Endodermal cell (in vitro differentiated cells): ENCODE measurements around the gene ACVR1. TPM values are rescaled to one million over a fixed set of nuclear protein-coding genes. Genes with fewer than 3 reads are reported as not detected.

Experiments used
- DNase-seq: peaks from one replicate; pipeline ENCODE4 v3.0.0-alpha.2; 2017
- H3K27ac ChIP-seq: 2 replicates; pipeline ENCODE4 v1.5.1; 2013; ENCODE audit warnings: mild to moderate bottlenecking, low read depth, low read length, moderate library complexity
- H3K27me3 ChIP-seq: 2 replicates; pipeline ENCODE4 v1.6.1; 2013; ENCODE audit warnings: mild to moderate bottlenecking, low read length, moderate library complexity; ENCODE audit not compliant: insufficient read depth, control insufficient read depth, poor library complexity, severe bottlenecking
- H3K36me3 ChIP-seq: 2 replicates; pipeline ENCODE4 v1.7.0; 2013; ENCODE audit warnings: mild to moderate bottlenecking, low read length, moderate library complexity; ENCODE audit not compliant: control insufficient read depth, insufficient read depth
- H3K4me1 ChIP-seq: one replicate; pipeline ENCODE4 v1.7.0; 2013; ENCODE audit warnings: low read length; ENCODE audit not compliant: control insufficient read depth, insufficient read depth
- H3K4me3 ChIP-seq: 2 replicates; pipeline ENCODE4 v1.5.1; 2013; ENCODE audit warnings: mild to moderate bottlenecking, low read length, moderate library complexity
- H3K9ac ChIP-seq: 2 replicates; pipeline ENCODE4 v1.6.1; 2013; ENCODE audit warnings: mild to moderate bottlenecking, low read length, moderate library complexity; ENCODE audit not compliant: poor library complexity, severe bottlenecking; ENCODE audit errors: extremely low read depth
- H3K9me3 ChIP-seq: 2 replicates; pipeline ENCODE4 v1.6.1; 2013; ENCODE audit warnings: mild to moderate bottlenecking, low read length, moderate library complexity; ENCODE audit not compliant: control insufficient read depth
- H3K27ac Mint-ChIP-seq: 2 replicates; pipeline ENCODE4 v1.8.0; 2020; ENCODE audit warnings: mixed read lengths
- H3K27me3 Mint-ChIP-seq: 2 replicates; pipeline ENCODE4 v1.8.0; 2021; ENCODE audit warnings: mild to moderate bottlenecking, mixed read lengths; ENCODE audit not compliant: insufficient read depth
- H3K36me3 Mint-ChIP-seq: 2 replicates; pipeline ENCODE4 v1.8.0; 2020; ENCODE audit warnings: low read depth, mixed read lengths
- H3K4me1 Mint-ChIP-seq: 2 replicates; pipeline ENCODE4 v1.8.0; 2020; ENCODE audit warnings: mixed read lengths
- H3K4me3 Mint-ChIP-seq: 2 replicates; pipeline ENCODE4 v1.8.0; 2020; ENCODE audit warnings: mild to moderate bottlenecking, moderate library complexity, mixed read lengths
- H3K9me3 Mint-ChIP-seq: 2 replicates; pipeline ENCODE4 v1.8.0; 2020; ENCODE audit warnings: mild to moderate bottlenecking, mixed read lengths
- CTCF ChIP-seq: fragments of 200-600 bp; sonication (generic); conservative IDR thresholded peaks from 2 replicates; pipeline ENCODE4 v1.5.0; 2021; ENCODE audit warnings: antibody characterized with exemption, mild to moderate bottlenecking
- WGBS, 2 experiments: methylation state at CpG; one replicate each; pipeline versions ENCODE4 v1.1.5 to v1.1.7; 2013; ENCODE audit warnings: missing lambda C conversion rate in 2 of 2, mixed read lengths in 1 of 2; ENCODE audit not compliant: insufficient coverage in 1 of 2, insufficient read length in 1 of 2; 5-methylcytosine and 5-hydroxymethylcytosine counted together
- total RNA-seq, 2 donors: library from RNA; stranded (reverse); fragmentation: NEBNext Ultra II Directional in 1 of 2; extraction: Animal tissue kit (Norgen Biotek cat#: 25700) in 1 of 2; gene quantifications; 2 replicates in 1 of 2; 3 replicates in 1 of 2; pipeline ENCODE4 v1.2.1, GENCODE V29; 2021

Gene ACVR1
- total RNA-seq, 2 donors from 2014 or later, result 21.1 to 26.9 TPM

GRCh38 chr2:157911246-157911645, 35.1 kb upstream of the ACVR1 start:
- Mint-ChIP-seq H3K36me3 (no peaks in the 10 kb centered on the region), H3K9me3 (no peaks in the 10 kb centered on the region), H3K4me3 (no peak overlapping the region), H3K27me3 (no peaks in the 10 kb centered on the region), H3K4me1 (peaks cover 13% of the 10 kb centered on the region), H3K27ac (no peak overlapping the region)
- no peaks in the 10 kb centered on the region for H3K27me3 ChIP-seq
- H3K9me3 ChIP-seq, result no peaks in the 10 kb centered on the region
- no peaks in the 10 kb centered on the region for H3K36me3 ChIP-seq
- H3K4me3 ChIP-seq, result no peak overlapping the region
- H3K9ac ChIP-seq, result no peak overlapping the region
- H3K27ac ChIP-seq, result no peak overlapping the region
- DNase-seq, result no peak
- no peak for TF ChIP-seq CTCF
- peaks cover under 1% of the 10 kb centered on the region for H3K4me1 ChIP-seq

- Histone ChIP-seq H3K9ac (no peak overlapping the region), H3K9me3 (no peaks in the 10 kb centered on the region), H3K27ac (no peak overlapping the region), H3K4me1 (peaks cover 3% of the 10 kb centered on the region), H3K4me3 (no peak overlapping the region), H3K27me3 (no peaks in the 10 kb centered on the region), H3K36me3 (no peaks in the 10 kb centered on the region)
- H3K27ac Mint-ChIP-seq, result no peak overlapping the region
- peak; percentile 51 for TF ChIP-seq CTCF
- H3K36me3 Mint-ChIP-seq, result no peaks in the 10 kb centered on the region
- WGBS, 2 experiments, result 92 to 96% methylated on average over 4 of the region's 4 CpGs
- no peak overlapping the region for H3K4me3 Mint-ChIP-seq
- no peaks in the 10 kb centered on the region for H3K9me3 Mint-ChIP-seq
- H3K4me1 Mint-ChIP-seq, result peaks cover 6% of the 10 kb centered on the region
- peaks cover 4% of the 10 kb centered on the region for H3K27me3 Mint-ChIP-seq
- DNase-seq, result no peak
These were observed 29.0 kb upstream of the ACVR1 start for GRCh38 chr2:157905092-157905491.

GRCh38 chr2:157903626-157904025, 27.5 kb upstream of the ACVR1 start:
- H3K9me3 ChIP-seq, result no peaks in the 10 kb centered on the region
- Mint-ChIP-seq H3K4me3 (no peak overlapping the region), H3K4me1 (peaks cover 6% of the 10 kb centered on the region), H3K9me3 (no peaks in the 10 kb centered on the region), H3K27me3 (peaks cover 6% of the 10 kb centered on the region), H3K27ac (no peak overlapping the region), H3K36me3 (no peaks in the 10 kb centered on the region)
- no peaks in the 10 kb centered on the region for H3K36me3 ChIP-seq
- no peak overlapping the region for H3K27ac ChIP-seq
- no peaks in the 10 kb centered on the region for H3K27me3 ChIP-seq
- H3K4me1 ChIP-seq, result peaks cover 3% of the 10 kb centered on the region
- H3K9ac ChIP-seq, result no peak overlapping the region
- no peak for DNase-seq
- 92 to 93% methylated on average over 5 of the region's 5 CpGs for WGBS, 2 experiments
- no peak overlapping the region for H3K4me3 ChIP-seq
- TF ChIP-seq CTCF, result no peak
